GM12878 (cell line): ENCODE measurements around the gene PCLO. TPM values are rescaled to one million over a fixed set of nuclear protein-coding genes. Genes with fewer than 3 reads are reported as not detected.

Source experiments
- ATAC-seq: fragments of 200-7000 bp; cut with Tn5 transposase; 3 replicates; pipeline ENCODE4 v1.9.1; 2020; ENCODE audit warnings: mild to moderate bottlenecking, moderate library complexity
- BruUV-seq: library from RNA; stranded (reverse); fragments of 400-500 nt; replicated peaks from 2 replicates; lab custom pipeline; 2021; lab: Mats Ljungman, UMichigan
- CTCF ChIA-PET: fragments of 300-600 bp; sonication (Branson Sonifier 250); formaldehyde crosslinking; extraction: SDS; loops from one replicate; lab custom pipeline; 2021; ENCODE audit warnings: inconsistent platforms; lab: Yijun Ruan, JAX
- POLR2A ChIA-PET: fragments of 350-600 bp; formaldehyde crosslinking; extraction: SDS; loops from one replicate; lab custom pipeline; 2021; ENCODE audit warnings: inconsistent platforms; lab: Charles Lee
- RAD21 ChIA-PET: fragments of 300-600 bp; sonication (Branson Sonifier 250); formaldehyde crosslinking; loops from one replicate; lab custom pipeline; 2023; ENCODE audit warnings: antibody characterized with exemption; ENCODE audit not compliant: unreplicated experiment; lab: Charles Lee
- SMC1A ChIA-PET: fragments of 300-600 bp; sonication (Branson Sonifier 250); formaldehyde crosslinking; loops from one replicate; lab custom pipeline; 2023; ENCODE audit not compliant: unreplicated experiment, uncharacterized antibody; lab: Charles Lee
- DNase-seq: peaks from one replicate; pipeline ENCODE4 v3.0.0-alpha.2; 2011; ENCODE audit warnings: low read depth, low spot score
- FAIRE-seq: peaks from 3 replicates; lab custom pipeline; 2011; peaks lifted over from hg19 to GRCh38; lab: Jason Lieb, UNC
- H2AFZ ChIP-seq: 2 replicates; pipeline ENCODE4 v1.6.0; 2011; ENCODE audit warnings: low read depth, low read length, control low read depth; ENCODE audit not compliant: control insufficient read depth
- H3K27ac ChIP-seq: 2 replicates; pipeline ENCODE4 v1.5.1; 2011; ENCODE audit warnings: control low read depth; ENCODE audit not compliant: control insufficient read depth, insufficient read depth
- H3K27me3 ChIP-seq, 2 experiments: replicated peaks in 1 of 2; 2 replicates each; pipeline versions ENCODE4 v1.6.0 to v1.6.1; 2011; ENCODE audit warnings: low read length in 1 of 2; ENCODE audit not compliant: control insufficient read depth in 2 of 2, insufficient read depth in 2 of 2
- H3K36me3 ChIP-seq, 2 experiments: 2 replicates each; pipeline ENCODE4 v1.5.1; 2011; ENCODE audit warnings: low read length in 1 of 2; ENCODE audit not compliant: control insufficient read depth in 2 of 2, insufficient read depth in 2 of 2
- H3K4me1 ChIP-seq: 2 replicates; pipeline ENCODE4 v1.6.1; 2011; ENCODE audit warnings: mild to moderate bottlenecking, low read length, moderate library complexity, mixed read lengths; ENCODE audit not compliant: control insufficient read depth, insufficient read depth
- H3K4me2 ChIP-seq: 2 replicates; pipeline ENCODE4 v1.6.0; 2011; ENCODE audit warnings: control low read depth; ENCODE audit not compliant: control insufficient read depth, insufficient read depth
- H3K4me3 ChIP-seq: fragments of 200-600 bp; sonication (generic); 2 replicates; pipeline ENCODE4 v1.5.1; 2016
- H3K79me2 ChIP-seq: 2 replicates; pipeline ENCODE4 v1.6.0; 2011; ENCODE audit warnings: low read length; ENCODE audit not compliant: control insufficient read depth, insufficient read depth
- H3K9ac ChIP-seq: 2 replicates; pipeline ENCODE4 v1.8.0; 2011; ENCODE audit warnings: low read length, control low read depth, mixed read lengths; ENCODE audit not compliant: control insufficient read depth, insufficient read depth
- H3K9me3 ChIP-seq: replicated peaks from 3 replicates; pipeline ENCODE4 v1.5.1; 2011; ENCODE audit warnings: mild to moderate bottlenecking, low read length; ENCODE audit not compliant: control insufficient read depth, insufficient read depth
- H4K20me1 ChIP-seq: 2 replicates; pipeline ENCODE4 v1.6.0; 2011; ENCODE audit not compliant: control insufficient read depth, insufficient read depth
- CHD1 ChIP-seq: IDR thresholded peaks from 2 replicates; pipeline ENCODE4 v1.6.1; 2012; ENCODE audit warnings: low read depth, low read length, improper control_type of control experiment
- FOS ChIP-seq: IDR thresholded peaks from 3 replicates; pipeline ENCODE4 v1.6.1; 2011; ENCODE audit warnings: borderline replicate concordance; ENCODE audit not compliant: insufficient read length; ENCODE audit errors: extremely low read depth
- GATAD2B ChIP-seq: fragments of 450-650 bp; conservative IDR thresholded peaks from 2 replicates; pipeline ENCODE4 v1.6.1; 2017; ENCODE audit warnings: low read depth, mild to moderate bottlenecking, moderate library complexity
- JUNB ChIP-seq: IDR thresholded peaks from 2 replicates; pipeline ENCODE4 v1.6.1; 2016; ENCODE audit warnings: antibody characterized with exemption, mild to moderate bottlenecking
- LARP7 ChIP-seq: fragments of 450-650 bp; IDR thresholded peaks from 2 replicates; pipeline ENCODE4 v1.6.1; 2017; ENCODE audit warnings: mild to moderate bottlenecking
- MEF2A ChIP-seq: IDR thresholded peaks from 2 replicates; pipeline ENCODE4 v1.6.1; 2011; ENCODE audit warnings: low read depth, mild to moderate bottlenecking, low read length, moderate library complexity; ENCODE audit not compliant: insufficient read depth
- MTA3 ChIP-seq: IDR thresholded peaks from 2 replicates; pipeline ENCODE4 v1.6.1; 2012; ENCODE audit warnings: low read length, inconsistent platforms, borderline replicate concordance
- NR2C2 ChIP-seq: IDR thresholded peaks from 2 replicates; pipeline ENCODE4 v1.6.1; 2011; ENCODE audit warnings: borderline replicate concordance, low read depth; ENCODE audit not compliant: control insufficient read depth, insufficient read length
- NR2F1 ChIP-seq: fragments of 450-650 bp; conservative IDR thresholded peaks from 2 replicates; pipeline ENCODE4 v1.6.1; 2017; ENCODE audit warnings: mild to moderate bottlenecking
- PAX8 ChIP-seq: fragments of 450-650 bp; IDR thresholded peaks from 2 replicates; pipeline ENCODE4 v1.6.1; 2017; ENCODE audit warnings: mild to moderate bottlenecking, moderate library complexity
- SPI1 ChIP-seq: IDR thresholded peaks from 2 replicates; pipeline ENCODE4 v1.6.1; 2011; ENCODE audit warnings: low read depth, mild to moderate bottlenecking, low read length, moderate library complexity, borderline replicate concordance; ENCODE audit not compliant: insufficient read depth
- SREBF2 ChIP-seq: IDR thresholded peaks from 2 replicates; pipeline ENCODE4 v1.6.1; 2012; ENCODE audit warnings: mild to moderate bottlenecking, low read length
- STAT1 ChIP-seq: fragments of 450-650 bp; conservative IDR thresholded peaks from 2 replicates; pipeline ENCODE4 v1.6.1; 2014; ENCODE audit warnings: antibody characterized with exemption, mild to moderate bottlenecking
- SUPT20H ChIP-seq: IDR thresholded peaks from 2 replicates; pipeline ENCODE4 v1.6.1; 2011; ENCODE audit warnings: low read depth, mild to moderate bottlenecking, low read length, moderate library complexity, borderline replicate concordance; ENCODE audit not compliant: control insufficient read depth
- WRNIP1 ChIP-seq: IDR thresholded peaks from 2 replicates; pipeline ENCODE4 v1.6.1; 2011; ENCODE audit warnings: low read depth, low read length, improper control_type of control experiment, borderline replicate concordance
- WGBS: methylation state at CpG from one replicate; pipeline ENCODE4 v1.1.6; 2016; ENCODE audit warnings: low lambda C conversion rate; ENCODE audit not compliant: insufficient replicate concordance, insufficient coverage; ENCODE audit errors: missing lambda C conversion rate; 5-methylcytosine and 5-hydroxymethylcytosine counted together
- in situ Hi-C: fragments of 300-500 bp; cut with MboI; formaldehyde crosslinking; loops from 9 replicates; pipeline ENCODE4 v1.14.3; 2018; ENCODE audit warnings: mixed read lengths
- intact Hi-C: fragments of 100-400 bp; cut with micrococcal nuclease; formaldehyde crosslinking; loops from one replicate; pipeline ENCODE4 v1.14.2; 2022; ENCODE audit not compliant: unreplicated experiment
- polyA plus RNA-seq, 11 experiments: library from polyadenylated mRNA; depleted of rRNA in 4 of 11; unstranded in 6 of 11; stranded (reverse) in 5 of 11; fragments of >200 nt; fragmentation: Nextera tagmentation in 4 of 11; fragmentation: Illumina TruSeq in 1 of 11; extraction: Ambion mirVana in 4 of 11; extraction: Trizol in 1 of 11; gene quantifications; 1 replicate in 1 of 11; 2 replicates in 10 of 11; pipeline versions ENCODE4 v1.2.1 to v1.2.3, GENCODE V29; 2011 to 2016; ENCODE audit warnings: inconsistent platforms in 2 of 11, missing spikeins in 2 of 11, low read depth in 1 of 11
- total RNA-seq, 4 experiments: library from RNA; depleted of rRNA in 3 of 4; stranded (reverse); fragments of >200 nt in 3 of 4; fragmentation: Illumina TruSeq in 1 of 4; extraction: Trizol in 1 of 4; gene quantifications; 2 replicates each; pipeline versions ENCODE4 v1.2.1 to v1.2.3, GENCODE V29; 2013 to 2021
- TF ChIP-seq, protein P1 (sequence below): IDR thresholded peaks from 2 replicates; pipeline ENCODE4 v1.6.1; 2011; ENCODE audit warnings: borderline replicate concordance, low read depth, mild to moderate bottlenecking, moderate library complexity, low read length; ENCODE audit not compliant: insufficient read depth, poor library complexity, severe bottlenecking
- TF ChIP-seq, protein P2 (sequence below): fragments of 450-650 bp; IDR thresholded peaks from 2 replicates; pipeline ENCODE4 v1.6.1; 2017; ENCODE audit warnings: low read depth, mild to moderate bottlenecking, moderate library complexity
- TF ChIP-seq, protein P3 (sequence below): fragments of 450-650 bp; IDR thresholded peaks from 2 replicates; pipeline ENCODE4 v1.6.1; 2018; ENCODE audit warnings: borderline replicate concordance, mild to moderate bottlenecking; ENCODE audit not compliant: partially characterized antibody

Gene PCLO
- total and polyA plus RNA-seq, 10 of the 15 experiments (the other 5 are each of a cell fraction or from before 2014, with no cell fraction given) = 0.01 to 0.08 (median 0.03) TPM; not detected in 6

DNA sequence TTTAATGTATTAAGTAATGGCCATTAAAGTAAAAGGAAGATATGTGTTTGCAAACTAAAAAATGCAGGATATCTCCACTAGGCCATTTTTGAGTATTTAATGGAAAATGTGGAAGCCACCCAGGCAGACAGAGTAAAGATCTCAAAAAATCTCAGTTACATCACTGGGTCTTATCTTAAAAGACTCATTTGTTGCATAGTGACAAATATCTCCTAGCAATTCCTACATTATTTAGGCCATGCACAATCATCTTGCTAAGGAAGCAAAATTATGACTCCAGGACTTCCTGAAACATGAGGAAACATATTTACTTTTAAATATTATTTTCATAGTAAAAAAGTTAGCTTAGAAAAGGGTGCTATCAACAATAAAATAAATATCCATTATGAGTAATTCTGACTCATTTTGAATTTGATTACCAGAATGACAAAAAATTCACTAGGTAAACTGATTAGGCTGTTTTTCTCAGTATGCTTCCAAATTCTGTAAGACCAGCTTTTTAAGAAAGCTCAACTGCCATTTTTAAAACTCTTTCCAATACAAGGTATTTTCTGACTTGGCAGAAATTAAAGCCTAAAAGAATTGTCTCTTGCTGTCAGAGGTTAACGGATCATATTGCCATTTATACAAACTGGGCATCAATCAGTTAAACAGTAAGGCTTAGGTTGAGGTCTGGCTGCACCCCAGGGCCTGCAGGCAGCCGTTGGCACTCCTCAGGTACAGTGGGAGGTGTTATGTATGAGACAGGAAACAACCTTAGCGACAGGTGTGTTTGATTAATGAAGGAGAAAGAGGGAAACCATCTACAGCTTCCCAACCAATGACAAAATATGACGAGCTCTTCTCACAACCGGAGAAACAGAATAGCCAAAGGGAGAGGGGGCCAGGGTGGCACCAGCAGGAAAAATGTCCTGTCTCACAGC lies 31.8 kb downstream of the PCLO start (continued):
- TF ChIP-seq GATAD2B (no peak), LARP7 (no peak), SREBF2 (no peak), NR2F1 (no peak), MTA3 (no peak), STAT1 (no peak), PAX8 (no peak)

DNA sequence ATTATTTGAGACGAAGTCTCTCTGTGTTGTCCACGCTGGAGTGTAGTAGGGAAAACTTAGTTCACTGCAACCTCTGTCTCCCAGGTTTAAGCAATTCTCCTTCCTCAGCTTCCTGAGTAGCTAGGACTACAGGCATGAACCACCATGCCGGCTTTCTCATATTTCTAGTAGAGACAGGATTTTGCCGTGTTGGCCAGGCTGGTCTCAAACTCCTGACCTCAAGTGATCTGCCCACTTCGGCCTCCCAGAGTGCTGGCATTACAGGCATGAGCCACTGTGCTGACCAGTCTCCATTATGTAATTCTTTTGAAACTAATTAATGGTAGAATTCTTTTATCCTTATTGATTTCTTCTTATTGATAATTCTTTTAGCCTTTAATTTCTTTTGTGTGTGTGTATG lies 32.5 kb downstream of the PCLO start:
- POLR2A ChIA-PET = no interaction called here
- TF ChIP-seq FOS (no peak), JUNB (no peak), SUPT20H (no peak), SPI1 (no peak), WRNIP1 (no peak), NR2C2 (no peak), MEF2A (no peak), CHD1 (no peak)
- TF ChIP-seq, protein P1, sequence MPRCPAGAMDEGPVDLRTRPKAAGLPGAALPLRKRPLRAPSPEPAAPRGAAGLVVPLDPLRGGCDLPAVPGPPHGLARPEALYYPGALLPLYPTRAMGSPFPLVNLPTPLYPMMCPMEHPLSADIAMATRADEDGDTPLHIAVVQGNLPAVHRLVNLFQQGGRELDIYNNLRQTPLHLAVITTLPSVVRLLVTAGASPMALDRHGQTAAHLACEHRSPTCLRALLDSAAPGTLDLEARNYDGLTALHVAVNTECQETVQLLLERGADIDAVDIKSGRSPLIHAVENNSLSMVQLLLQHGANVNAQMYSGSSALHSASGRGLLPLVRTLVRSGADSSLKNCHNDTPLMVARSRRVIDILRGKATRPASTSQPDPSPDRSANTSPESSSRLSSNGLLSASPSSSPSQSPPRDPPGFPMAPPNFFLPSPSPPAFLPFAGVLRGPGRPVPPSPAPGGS = no peak
- TF ChIP-seq, protein P2, sequence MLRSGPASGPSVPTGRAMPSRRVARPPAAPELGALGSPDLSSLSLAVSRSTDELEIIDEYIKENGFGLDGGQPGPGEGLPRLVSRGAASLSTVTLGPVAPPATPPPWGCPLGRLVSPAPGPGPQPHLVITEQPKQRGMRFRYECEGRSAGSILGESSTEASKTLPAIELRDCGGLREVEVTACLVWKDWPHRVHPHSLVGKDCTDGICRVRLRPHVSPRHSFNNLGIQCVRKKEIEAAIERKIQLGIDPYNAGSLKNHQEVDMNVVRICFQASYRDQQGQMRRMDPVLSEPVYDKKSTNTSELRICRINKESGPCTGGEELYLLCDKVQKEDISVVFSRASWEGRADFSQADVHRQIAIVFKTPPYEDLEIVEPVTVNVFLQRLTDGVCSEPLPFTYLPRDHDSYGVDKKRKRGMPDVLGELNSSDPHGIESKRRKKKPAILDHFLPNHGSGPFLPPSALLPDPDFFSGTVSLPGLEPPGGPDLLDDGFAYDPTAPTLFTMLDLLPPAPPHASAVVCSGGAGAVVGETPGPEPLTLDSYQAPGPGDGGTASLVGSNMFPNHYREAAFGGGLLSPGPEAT = no peak
- TF ChIP-seq, protein P3, sequence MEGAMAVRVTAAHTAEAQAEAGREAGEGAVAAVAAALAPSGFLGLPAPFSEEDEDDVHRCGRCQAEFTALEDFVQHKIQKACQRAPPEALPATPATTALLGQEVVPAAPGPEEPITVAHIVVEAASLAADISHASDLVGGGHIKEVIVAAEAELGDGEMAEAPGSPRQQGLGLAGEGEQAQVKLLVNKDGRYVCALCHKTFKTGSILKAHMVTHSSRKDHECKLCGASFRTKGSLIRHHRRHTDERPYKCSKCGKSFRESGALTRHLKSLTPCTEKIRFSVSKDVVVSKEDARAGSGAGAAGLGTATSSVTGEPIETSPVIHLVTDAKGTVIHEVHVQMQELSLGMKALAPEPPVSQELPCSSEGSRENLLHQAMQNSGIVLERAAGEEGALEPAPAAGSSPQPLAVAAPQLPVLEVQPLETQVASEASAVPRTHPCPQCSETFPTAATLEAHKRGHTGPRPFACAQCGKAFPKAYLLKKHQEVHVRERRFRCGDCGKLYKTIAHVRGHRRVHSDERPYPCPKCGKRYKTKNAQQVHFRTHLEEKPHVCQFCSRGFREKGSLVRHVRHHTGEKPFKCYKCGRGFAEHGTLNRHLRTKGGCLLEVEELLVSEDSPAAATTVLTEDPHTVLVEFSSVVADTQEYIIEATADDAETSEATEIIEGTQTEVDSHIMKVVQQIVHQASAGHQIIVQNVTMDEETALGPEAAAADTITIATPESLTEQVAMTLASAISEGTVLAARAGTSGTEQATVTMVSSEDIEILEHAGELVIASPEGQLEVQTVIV = no peak

More for the DNA sequence above, 32.5 kb downstream of the PCLO start:
- Histone ChIP-seq H3K79me2 (no peaks in the 10 kb centered on the region), H3K27ac (no peak overlapping the region), H2AFZ (no peak overlapping the region), H4K20me1 (no peaks in the 10 kb centered on the region), H3K4me3 (no peak overlapping the region), H3K4me2 (no peak overlapping the region), H3K4me1 (no peaks in the 10 kb centered on the region), H3K36me3 (no peaks in the 10 kb centered on the region), H3K9ac (no peak overlapping the region), H3K9me3 (no peaks in the 10 kb centered on the region), H3K27me3 (no peaks in the 10 kb centered on the region)
- FAIRE-seq = no peak
- 15% methylated on average over 5 of the region's 5 CpGs for WGBS
- RAD21 ChIA-PET = no interaction called here
- SMC1A ChIA-PET = no interaction called here
- no peak for DNase-seq
- in situ Hi-C loops = no loop called here
- intact Hi-C loops = no loop called here
- BruUV-seq = no TSS peak
- ATAC-seq = no peak
- CTCF ChIA-PET = no interaction called here
